ENCODE results near the gene ECE1.
"Not testable (repeated sequence)": the region's sequence is repeated elsewhere in the genome, so short reads cannot be mapped to it uniquely, and the experiment has no call there.

Gene ECE1

GRCh38 chr1:21175324-21175669 is 115.0 kb downstream of the ECE1 start:
- no peak for DNase-seq

- no peak for DNase-seq
Observed at GRCh38 chr1:21174654-21175323, 115.5 kb downstream of the ECE1 start.

GRCh38 chr1:21174230-21174629 is 116.0 kb downstream of the ECE1 start:
- no peak for DNase-seq

GRCh38 chr1:21173096-21173495 is 117.2 kb downstream of the ECE1 start:
- not testable (repeated sequence) for DNase-seq

- not testable (repeated sequence) for DNase-seq
Observed at GRCh38 chr1:21170837-21171236, 119.4 kb downstream of the ECE1 start.

GRCh38 chr1:21168444-21168843 is 121.8 kb downstream of the ECE1 start:
- no peak for DNase-seq
